Activated gamma-delta T cell treated with anti-CD3 and anti-CD28 coated beads, Interleukin-2, amount 50 U/mL, for 16 hours (primary cell): ENCODE data around the gene TFPI2.

Source experiments
- DNase-seq: peaks from one replicate; pipeline ENCODE4 v3.0.0-alpha.2; 2020; ENCODE audit warnings: low read depth

The TFPI2 gene

DNA sequence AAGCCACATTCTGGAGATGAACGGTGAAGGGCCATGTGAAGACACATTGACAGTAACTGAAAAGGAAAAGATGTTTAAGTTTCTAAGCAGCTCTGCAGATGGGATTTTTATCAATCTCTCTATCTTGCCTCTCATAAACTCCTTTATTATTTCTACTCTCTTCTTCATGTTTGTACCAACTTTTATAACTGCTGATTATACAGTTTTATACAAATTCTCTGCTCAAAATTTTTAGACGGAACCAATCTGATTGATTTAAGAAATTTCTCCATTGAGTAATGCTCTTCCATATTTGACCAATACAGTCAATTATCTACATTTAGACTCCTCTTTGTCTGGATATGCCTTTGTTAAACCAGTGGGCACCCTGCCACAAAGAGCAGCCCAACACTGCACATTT lies 31.7 kb downstream of the TFPI2 start:
- no peak for DNase-seq

DNA sequence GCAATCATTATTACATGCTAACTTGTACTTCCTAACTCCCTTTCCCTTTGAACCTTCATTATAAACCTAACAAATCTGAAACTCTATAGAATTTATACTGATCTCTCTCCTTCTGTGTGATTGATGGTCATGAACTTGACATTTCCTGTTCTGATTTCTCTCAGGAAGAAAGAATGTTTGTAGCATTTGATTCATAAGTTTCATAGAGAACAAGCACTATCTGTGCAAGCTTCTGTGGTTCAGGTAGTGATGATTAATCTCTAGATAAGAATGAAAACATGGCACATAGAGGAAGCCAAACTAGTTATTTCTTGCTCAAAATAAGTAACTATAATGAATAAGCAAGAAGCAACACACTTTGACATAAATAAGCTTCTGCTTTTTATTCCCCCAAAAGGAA lies 34.2 kb downstream of the TFPI2 start:
- no peak for DNase-seq

DNA sequence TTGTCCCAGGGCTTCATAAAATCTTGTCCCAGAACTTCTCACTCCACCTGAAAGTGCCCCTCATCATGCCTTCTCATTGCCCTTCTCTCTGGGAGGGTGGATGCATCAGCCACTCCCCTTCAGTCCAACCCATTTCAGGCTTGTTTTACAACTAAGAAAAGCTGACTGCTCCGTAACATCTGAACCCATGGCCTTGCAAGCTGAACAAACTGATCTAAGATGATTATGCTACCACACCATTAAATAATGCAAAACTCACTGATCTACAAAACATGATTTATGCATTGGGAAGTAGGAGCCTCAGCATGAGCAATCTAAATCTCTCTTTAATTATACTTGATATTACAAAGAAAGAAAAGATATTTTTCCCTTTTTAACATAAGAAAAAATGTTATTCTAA lies 34.8 kb downstream of the TFPI2 start:
- no peak for DNase-seq

DNA sequence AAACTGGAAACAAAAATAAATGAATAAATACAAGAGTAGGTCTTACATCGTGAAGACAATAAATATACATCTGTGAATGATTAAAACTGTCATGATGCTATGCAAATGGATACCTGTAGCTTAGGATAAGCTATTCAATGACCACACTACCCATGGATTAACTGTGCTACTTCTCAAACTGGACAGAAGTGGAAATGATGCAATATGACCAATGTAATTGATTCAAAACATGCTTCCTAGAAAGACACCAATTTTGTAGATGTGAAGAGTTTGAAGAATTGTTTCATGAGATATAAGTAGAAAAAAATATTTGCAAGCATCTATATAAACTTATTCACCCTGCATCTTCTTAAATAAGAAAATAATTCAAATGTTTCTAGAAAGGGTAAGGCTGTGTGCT lies 36.1 kb downstream of the TFPI2 start:
- no peak for DNase-seq

DNA sequence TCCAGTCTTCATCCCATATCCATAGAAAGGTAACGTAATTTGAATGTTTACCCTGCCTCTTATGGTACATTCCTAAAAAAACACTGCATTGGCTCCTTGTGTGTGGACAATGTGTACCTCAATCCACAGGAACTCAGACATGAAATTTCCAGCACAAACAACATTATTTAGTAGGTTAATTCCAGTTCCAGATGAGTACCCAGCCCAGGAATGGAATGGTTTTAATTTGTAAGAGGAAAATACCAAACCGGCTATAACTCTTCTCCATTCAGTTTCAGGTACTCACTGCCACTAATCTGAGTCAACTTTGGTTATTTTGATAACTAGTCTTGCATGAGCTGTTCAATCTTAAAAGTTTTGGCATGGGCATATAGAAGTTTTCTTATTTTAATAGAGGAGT lies 39.0 kb downstream of the TFPI2 start:
- no peak for DNase-seq

DNA sequence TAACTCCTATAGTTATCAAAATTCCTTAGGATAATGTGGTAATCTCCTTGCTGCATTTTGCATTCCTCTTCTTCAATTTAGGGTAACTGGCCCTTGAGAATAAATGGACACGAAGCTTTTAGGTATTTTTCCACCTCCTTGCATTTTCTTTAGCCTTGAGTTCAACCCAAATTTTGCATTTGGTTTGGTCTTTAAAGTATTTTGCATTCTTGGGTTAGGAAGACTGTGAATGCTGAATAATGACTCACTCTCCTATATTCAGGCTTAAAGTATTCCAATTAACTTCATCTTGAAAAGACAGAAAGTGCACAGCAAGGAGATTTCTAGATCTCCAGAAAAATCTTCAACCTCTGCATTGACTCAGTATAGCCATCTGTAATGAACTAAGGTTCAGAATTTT lies 47.3 kb downstream of the TFPI2 start:
- no peak for DNase-seq

DNA sequence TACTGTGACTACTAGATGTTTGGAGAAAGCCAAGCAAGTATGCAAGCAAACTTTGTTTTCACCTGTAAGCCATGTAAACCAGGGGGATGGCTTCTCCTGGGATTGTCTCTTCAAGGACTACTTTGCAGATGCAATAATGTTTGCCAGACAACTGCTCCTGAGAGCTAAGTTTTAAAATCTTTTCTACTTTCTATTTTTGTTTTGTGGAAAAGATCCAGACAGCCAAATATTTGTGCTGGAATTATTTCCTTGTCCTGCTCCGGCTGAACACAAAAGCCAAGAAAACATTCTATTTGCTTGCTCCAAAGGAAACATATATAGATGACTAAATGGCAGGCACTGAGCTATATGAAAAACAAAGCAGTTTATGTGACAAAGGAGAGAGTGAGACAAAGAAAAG lies 51.6 kb downstream of the TFPI2 start:
- DNase-seq, result no peak

DNA sequence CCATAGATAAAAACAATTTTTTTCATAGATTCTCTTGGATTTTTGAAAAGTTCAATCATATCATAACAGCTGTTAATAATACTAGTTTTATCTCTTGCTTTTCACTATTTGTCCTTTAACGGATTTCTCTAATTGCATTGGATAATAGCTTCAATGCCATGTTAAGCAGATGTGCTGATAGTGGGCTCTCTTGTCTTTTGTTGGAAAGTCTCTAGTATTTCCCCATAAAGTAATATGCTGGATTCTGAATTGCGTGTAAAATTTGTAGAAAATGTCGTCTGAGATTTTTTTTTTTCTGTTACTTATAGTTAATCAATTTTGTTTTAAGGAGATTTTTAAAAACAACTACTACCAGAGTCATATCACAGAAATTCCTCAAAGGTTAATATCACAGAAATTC lies 53.3 kb downstream of the TFPI2 start:
- no peak for DNase-seq

DNA sequence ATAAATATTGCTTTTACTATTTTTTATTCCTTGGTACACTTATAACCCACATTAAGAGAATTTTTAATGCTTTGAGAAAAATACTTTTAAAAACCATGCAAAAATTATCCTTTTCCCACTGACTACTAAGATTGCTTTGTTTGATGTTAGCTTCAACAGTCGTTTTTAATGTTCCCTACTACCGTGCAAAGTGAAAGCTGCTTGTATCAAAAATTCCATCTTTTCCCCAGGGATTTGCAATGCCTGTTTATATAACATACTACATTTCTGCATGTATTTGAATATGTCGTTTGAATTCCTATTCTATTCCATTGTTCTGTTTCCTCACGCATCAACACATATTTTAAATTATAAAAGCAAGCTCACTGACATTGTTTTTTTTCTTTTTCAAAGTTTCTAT lies 54.4 kb downstream of the TFPI2 start:
- no peak for DNase-seq

DNA sequence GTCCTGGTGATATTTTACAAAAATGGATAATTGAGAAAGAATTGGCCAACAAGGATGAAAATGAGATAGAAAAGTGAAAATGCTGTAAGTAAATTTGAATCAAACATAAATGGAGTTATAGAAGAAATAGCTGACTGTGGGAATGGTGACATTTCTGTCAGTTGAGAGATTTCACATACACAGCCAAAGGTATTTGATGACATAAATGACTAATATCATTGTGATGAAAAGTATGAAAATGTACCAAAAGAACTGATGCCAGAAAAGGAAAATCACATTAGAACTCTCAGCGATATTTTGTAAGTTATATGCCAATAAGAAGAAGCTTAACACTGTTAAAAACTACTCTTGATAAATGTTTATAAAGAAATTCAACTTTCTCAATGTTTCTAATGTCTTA lies 54.9 kb downstream of the TFPI2 start:
- DNase-seq, result no peak
